GM04503 (cell line): ENCODE measurements around the gene OR2A42.
"Not testable (repeated sequence)": the region's sequence is repeated elsewhere in the genome, so short reads cannot be mapped to it uniquely, and the experiment has no call there.

Source experiments
- DNase-seq: peaks from one replicate; pipeline ENCODE4 v3.0.0-alpha.2; 2012; ENCODE audit warnings: low read depth

Gene OR2A42

GRCh38 chr7:144239365-144239764 is at the start of gene OR2A42:
OR2A42 (minus strand) TSS chr7:144239605; CDS start chr7:144232843, 6,762 bp downstream.
- not testable (repeated sequence) for DNase-seq

- not testable (repeated sequence) for DNase-seq
Observed at GRCh38 chr7:144287171-144287784, 47.9 kb upstream of the OR2A42 start.

GRCh38 chr7:144283716-144284115 is 44.3 kb upstream of the OR2A42 start:
- DNase-seq: not testable (repeated sequence)

- DNase-seq: not testable (repeated sequence)
Observed at GRCh38 chr7:144282490-144282889, 43.1 kb upstream of the OR2A42 start.

GRCh38 chr7:144281981-144282380 is 42.6 kb upstream of the OR2A42 start:
- DNase-seq: not testable (repeated sequence)

GRCh38 chr7:144280010-144280409 is 40.6 kb upstream of the OR2A42 start:
- not testable (repeated sequence) for DNase-seq

GRCh38 chr7:144275281-144275680 is 35.9 kb upstream of the OR2A42 start:
- not testable (repeated sequence) for DNase-seq

- DNase-seq: not testable (repeated sequence)
Observed at GRCh38 chr7:144269188-144269587, 29.8 kb upstream of the OR2A42 start, which contains the start of gene CTAGE8. CTAGE8 (minus strand) TSS chr7:144269288; CDS start chr7:144269250, 38 bp downstream.

GRCh38 chr7:144264692-144265091 is 25.3 kb upstream of the OR2A42 start, which contains the start of gene OR2A7:
OR2A7 (minus strand) TSS chr7:144264792; CDS start chr7:144259628, 5,164 bp downstream.
- DNase-seq: not testable (repeated sequence)

- not testable (repeated sequence) for DNase-seq
Observed at GRCh38 chr7:144262128-144262527, 22.7 kb upstream of the OR2A42 start.

- not testable (repeated sequence) for DNase-seq
Observed at GRCh38 chr7:144259067-144259466, 19.7 kb upstream of the OR2A42 start.

GRCh38 chr7:144256112-144256511 is 16.7 kb upstream of the OR2A42 start:
- no peak for DNase-seq

GRCh38 chr7:144255471-144255897 is 16.1 kb upstream of the OR2A42 start:
- no peak for DNase-seq

GRCh38 chr7:144252307-144252706 is 12.9 kb upstream of the OR2A42 start:
- not testable (repeated sequence) for DNase-seq

GRCh38 chr7:144247674-144248330 is 8.4 kb upstream of the OR2A42 start:
- not testable (repeated sequence) for DNase-seq

- DNase-seq: not testable (repeated sequence)
Observed at GRCh38 chr7:144246967-144247366, 7.6 kb upstream of the OR2A42 start.

- not testable (repeated sequence) for DNase-seq
Observed at GRCh38 chr7:144245372-144245771, 6.0 kb upstream of the OR2A42 start.

- DNase-seq: not testable (repeated sequence)
Observed at GRCh38 chr7:144238530-144239082, 799 bp downstream of the OR2A42 start.

- DNase-seq: not testable (repeated sequence)
Observed at GRCh38 chr7:144233039-144233438, 6.4 kb downstream of the OR2A42 start.

- not testable (repeated sequence) for DNase-seq
Observed at GRCh38 chr7:144231027-144231426, 8.4 kb downstream of the OR2A42 start.

- not testable (repeated sequence) for DNase-seq
Observed at GRCh38 chr7:144228810-144229209, 10.6 kb downstream of the OR2A42 start.

- DNase-seq: not testable (repeated sequence)
Observed at GRCh38 chr7:144226866-144227265, 12.5 kb downstream of the OR2A42 start.

- DNase-seq: not testable (repeated sequence)
Observed at GRCh38 chr7:144223675-144224074, 15.7 kb downstream of the OR2A42 start.
